Hematopoietic multipotent progenitor cell treated with erythropoietin and hydrocortisone succinate and interleukin-3 and kit ligand, for 4 days (in vitro differentiated cells): ENCODE data around the gene DGUOK.
"Not testable (repeated sequence)": the region's sequence is repeated elsewhere in the genome, so short reads cannot be mapped to it uniquely, and the experiment has no call there.

Source experiments
- DNase-seq: peaks from one replicate; pipeline ENCODE4 v3.0.0-alpha.2; 2015

Gene DGUOK

GRCh38 chr2:73921581-73921980 is 5.1 kb upstream of the DGUOK start:
- no peak for DNase-seq

- no peak for DNase-seq
Observed at GRCh38 chr2:73922681-73923080, 4.0 kb upstream of the DGUOK start.

DNA sequence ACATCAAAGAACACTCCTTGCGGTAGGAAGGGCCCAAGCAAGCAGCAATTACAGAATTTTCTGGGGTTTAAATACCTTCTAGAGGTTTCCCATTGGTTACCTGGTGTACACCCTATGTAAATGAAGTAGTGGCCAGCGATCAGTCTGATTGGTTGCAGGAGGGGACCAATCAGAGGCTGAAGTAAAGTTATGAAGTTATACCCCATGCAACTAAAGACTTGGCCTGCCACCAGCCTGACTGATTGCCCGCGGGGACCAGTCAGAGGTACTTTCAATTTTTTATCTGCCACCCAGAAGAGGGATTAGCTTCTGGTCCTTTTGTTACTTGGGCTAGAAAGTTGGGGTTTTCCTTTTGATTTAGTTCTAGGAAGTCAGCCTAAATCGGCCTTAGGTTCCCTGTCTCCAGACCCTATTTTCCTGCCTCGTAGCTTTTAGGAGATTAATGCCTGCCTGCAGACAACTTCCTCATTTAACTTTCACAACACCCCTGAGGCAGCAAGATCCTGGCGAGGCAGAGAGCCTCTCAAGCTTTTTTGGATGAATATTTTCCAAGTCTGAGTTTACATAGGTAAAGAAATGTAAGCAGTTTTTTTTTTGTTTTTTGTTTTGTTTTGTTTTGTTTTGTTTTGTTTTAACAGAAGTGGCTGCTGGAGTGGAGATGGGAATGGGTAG is 1.5 kb upstream of the DGUOK start:
- peak; percentile 37 for DNase-seq

DNA sequence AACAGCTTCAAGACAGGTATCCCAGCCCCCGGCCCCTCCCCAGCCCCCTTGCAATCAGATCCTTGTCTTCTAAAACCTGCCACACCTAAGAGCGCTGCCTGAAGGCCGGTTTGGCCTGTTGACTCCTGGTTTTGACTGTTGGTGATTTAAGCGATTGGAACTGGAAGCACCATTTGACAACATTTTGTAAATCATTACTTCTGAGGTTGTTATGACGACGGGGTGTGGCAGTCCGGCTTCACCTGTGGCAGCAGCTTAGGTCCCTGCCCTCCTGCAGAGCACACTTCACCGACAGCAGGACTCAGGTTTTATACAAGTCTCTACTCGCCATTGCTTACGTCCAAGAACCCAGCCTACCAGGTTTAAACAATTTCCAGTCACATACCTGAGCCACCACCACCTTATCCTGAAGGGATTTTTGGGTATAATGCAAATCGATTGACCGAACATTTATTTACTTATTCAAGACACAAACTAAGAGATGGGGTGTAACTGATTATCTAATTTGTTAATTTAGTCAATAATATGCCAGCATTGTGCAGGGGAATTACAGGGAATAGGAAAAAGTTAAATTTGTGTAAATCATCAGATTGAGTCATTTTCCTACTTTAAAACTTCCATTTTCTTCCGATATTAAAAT is 707 bp upstream of the DGUOK start:
- no peak for DNase-seq

- DNase-seq: peak; percentile 9
Observed at GRCh38 chr2:73927344-73927743, 664 bp downstream of the DGUOK start.

DNA sequence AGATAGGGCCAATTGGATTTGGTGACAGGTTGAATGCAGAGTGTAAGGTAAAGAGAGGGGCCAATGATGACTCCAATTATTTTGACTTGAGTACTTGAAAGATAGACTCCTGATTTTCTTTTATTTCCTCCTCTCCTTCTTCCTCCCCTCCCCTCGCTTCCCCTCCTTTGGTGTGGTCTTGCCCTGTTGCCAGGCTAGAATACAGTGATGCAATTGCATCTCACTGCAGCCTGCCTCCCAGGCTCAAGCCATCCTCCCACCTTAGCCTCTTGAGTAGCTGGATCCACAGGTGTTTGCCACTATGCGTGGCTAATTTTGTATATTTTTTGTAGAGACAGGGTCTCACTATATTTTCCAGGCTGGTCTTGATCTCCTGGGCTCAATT is 2.3 kb downstream of the DGUOK start:
- DNase-seq: no peak

- no peak for DNase-seq
Observed at GRCh38 chr2:73930386-73930785, 3.7 kb downstream of the DGUOK start.

GRCh38 chr2:73931531-73932500 is 5.1 kb downstream of the DGUOK start:
- no peak for DNase-seq

GRCh38 chr2:73933194-73933593 is 6.5 kb downstream of the DGUOK start:
- DNase-seq: no peak

- no peak for DNase-seq
Observed at GRCh38 chr2:73935641-73936040, 9.0 kb downstream of the DGUOK start.

GRCh38 chr2:73937103-73937885 is 10.6 kb downstream of the DGUOK start:
- no peak for DNase-seq

DNA sequence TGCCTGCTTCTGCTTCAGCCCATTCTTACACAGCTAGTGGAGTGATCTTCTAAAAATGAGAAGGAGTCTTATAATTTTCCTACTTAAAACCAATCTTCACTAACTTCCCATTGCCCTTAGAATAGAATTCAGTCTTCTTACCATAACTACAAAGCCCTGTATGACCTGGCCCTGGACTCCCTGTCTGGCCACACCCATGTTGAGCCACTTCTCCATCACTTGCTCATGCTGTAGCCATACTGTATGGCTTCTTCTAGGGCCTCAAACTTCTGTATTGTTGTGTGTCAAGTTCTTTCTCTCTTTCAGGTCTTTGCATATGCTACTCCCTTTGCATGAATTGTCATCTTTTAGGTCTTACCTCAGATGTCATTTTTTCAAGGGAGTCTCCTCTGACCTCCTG is 11.2 kb downstream of the DGUOK start:
- no peak for DNase-seq

DNA sequence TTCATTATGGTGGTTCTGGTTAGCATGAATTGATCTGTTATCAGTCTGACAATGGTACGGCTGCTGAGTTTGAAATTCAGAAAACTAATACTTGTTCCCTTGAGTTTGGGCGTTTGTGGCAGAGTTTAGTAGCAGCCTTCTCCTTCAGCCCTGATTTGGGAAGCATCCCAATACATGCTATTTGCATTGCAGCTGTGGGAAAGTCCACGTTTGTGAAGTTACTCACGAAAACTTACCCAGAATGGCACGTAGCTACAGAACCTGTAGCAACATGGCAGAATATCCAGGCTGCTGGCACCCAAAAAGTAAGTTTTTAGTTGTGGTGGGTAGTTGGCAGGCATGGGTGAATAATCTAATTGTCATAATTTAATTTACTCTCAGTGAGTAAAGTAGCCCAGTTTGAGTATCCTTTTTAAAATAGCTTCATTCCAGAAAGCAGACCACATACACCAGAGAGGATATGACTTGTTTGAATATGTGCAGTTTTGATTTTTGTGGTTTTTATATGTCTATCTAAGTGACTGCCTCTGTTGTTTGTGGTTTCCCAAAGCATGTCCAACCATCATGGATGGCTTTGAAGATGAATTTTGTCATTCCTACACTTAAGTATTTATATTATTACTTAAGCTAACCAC is 12.2 kb downstream of the DGUOK start:
- peak; percentile 41 for DNase-seq

- peak; percentile 59 for DNase-seq
Observed at GRCh38 chr2:73939419-73939818, 12.7 kb downstream of the DGUOK start.

- not testable (repeated sequence) for DNase-seq
Observed at GRCh38 chr2:73940066-73940465, 13.4 kb downstream of the DGUOK start.

DNA sequence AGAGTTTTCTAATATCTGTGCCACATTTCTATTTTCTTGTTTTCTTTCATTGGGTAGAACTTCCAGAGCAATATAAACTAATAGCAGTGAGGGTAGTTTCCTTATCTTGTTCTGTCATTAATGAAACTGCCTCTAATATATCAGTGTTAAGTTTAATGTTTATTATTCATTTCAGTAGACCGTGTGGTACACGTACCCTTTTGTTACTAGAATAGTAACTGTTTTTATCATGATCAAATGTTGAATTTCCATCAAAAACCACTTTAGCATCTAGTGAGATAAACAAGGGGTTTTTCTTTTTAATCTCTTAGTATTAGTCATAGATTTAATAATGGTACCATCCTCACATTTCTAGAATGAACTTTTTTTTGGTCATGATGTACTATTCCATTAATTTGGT is 16.0 kb downstream of the DGUOK start:
- DNase-seq: no peak

GRCh38 chr2:73944714-73945113 is 18.0 kb downstream of the DGUOK start:
- no peak for DNase-seq

DNA sequence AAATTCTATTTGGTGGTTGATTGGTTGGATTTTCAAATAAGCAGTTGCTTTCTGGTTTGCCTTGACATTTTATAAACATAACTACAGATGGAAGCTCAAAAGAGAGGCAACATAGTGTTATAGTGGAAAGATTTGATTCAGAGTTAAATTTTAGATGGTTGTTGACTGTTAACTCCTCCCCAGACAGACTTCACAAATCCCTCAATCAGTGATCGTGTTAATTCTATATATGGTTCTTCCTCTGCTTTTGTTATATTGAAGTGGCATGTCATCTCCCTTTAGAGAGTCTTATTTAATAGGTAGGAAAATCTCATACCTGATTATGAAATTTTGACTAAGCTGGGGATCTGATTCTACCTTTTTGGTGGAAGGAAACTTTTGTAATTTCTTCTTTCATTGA is 19.5 kb downstream of the DGUOK start:
- no peak for DNase-seq

DNA sequence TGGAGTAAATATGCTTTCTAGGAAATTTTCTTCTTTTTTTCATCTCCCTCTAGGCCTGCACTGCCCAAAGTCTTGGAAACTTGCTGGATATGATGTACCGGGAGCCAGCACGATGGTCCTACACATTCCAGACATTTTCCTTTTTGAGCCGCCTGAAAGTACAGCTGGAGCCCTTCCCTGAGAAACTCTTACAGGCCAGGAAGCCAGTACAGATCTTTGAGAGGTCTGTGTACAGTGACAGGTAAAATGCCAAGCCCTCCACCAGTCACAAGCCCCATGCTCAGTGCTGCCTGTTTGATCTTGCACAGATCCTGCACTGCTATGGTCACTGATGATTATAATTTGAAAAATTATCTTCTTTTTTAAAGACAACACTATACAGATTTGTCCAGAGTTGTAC is 20.0 kb downstream of the DGUOK start:
- no peak for DNase-seq

GRCh38 chr2:73947412-73948018 is 20.8 kb downstream of the DGUOK start:
- no peak for DNase-seq

- no peak for DNase-seq
Observed at GRCh38 chr2:73949802-73950201, 23.1 kb downstream of the DGUOK start.
